Transverse colon (tissue), 4 donors: ENCODE data around the gene PPP2R2C. TPM values are rescaled to one million over a fixed set of nuclear protein-coding genes. Genes with fewer than 3 reads are reported as not detected.

Experiments
- DNase-seq: peaks from one replicate; pipeline ENCODE4 v3.0.0-alpha.2; 2019
- H3K27ac ChIP-seq, 4 donors: fragments of 200-600 bp; sonication (generic); 2 replicates each; pipeline ENCODE4 v1.5.1; 2016 to 2018; ENCODE audit warnings: inconsistent platforms in 4 of 4
- H3K27me3 ChIP-seq: fragments of 200-600 bp; sonication (generic); 2 replicates; pipeline ENCODE4 v1.5.1; 2017; ENCODE audit warnings: inconsistent platforms
- H3K36me3 ChIP-seq, 4 donors: fragments of 200-600 bp; sonication (generic); 2 replicates each; pipeline ENCODE4 v1.5.1; 2017 to 2019; ENCODE audit warnings: inconsistent platforms in 4 of 4
- H3K4me1 ChIP-seq, 4 donors: fragments of 200-600 bp; sonication (generic); 2 replicates each; pipeline ENCODE4 v1.5.1; 2017 to 2020; ENCODE audit warnings: inconsistent platforms in 4 of 4
- H3K4me3 ChIP-seq, 4 donors: fragments of 200-600 bp; sonication (generic); 1 replicate in 1 of 4; 2 replicates in 3 of 4; pipeline versions ENCODE4 v1.5.1 to v1.6.1; 2017 to 2019; ENCODE audit warnings: inconsistent platforms in 4 of 4
- H3K9me3 ChIP-seq, 2 donors: fragments of 200-600 bp; sonication (generic); 2 replicates each; pipeline ENCODE4 v1.5.1; 2017 to 2019; ENCODE audit warnings: inconsistent platforms in 2 of 2
- CTCF ChIP-seq, 5 experiments: fragments of 200-600 bp in 3 of 5; fragments of 450-650 bp in 2 of 5; sonication (generic) in 3 of 5; IDR thresholded peaks; 1 replicate in 2 of 5; 2 replicates in 3 of 5; pipeline ENCODE4 v1.5.1; 2016 to 2017; ENCODE audit warnings: antibody characterized with exemption in 5 of 5, inconsistent platforms in 3 of 5, mild to moderate bottlenecking in 2 of 5, moderate library complexity in 1 of 5
- EP300 ChIP-seq: sonication (generic); formaldehyde crosslinking; IDR thresholded peaks from one replicate; pipeline ENCODE4 v1.6.1; 2017; ENCODE audit warnings: antibody characterized with exemption, low read depth
- POLR2A ChIP-seq: fragments of 450-650 bp; IDR thresholded peaks from one replicate; pipeline ENCODE4 v1.6.1; 2016; ENCODE audit warnings: antibody characterized with exemption, mild to moderate bottlenecking, moderate library complexity
- POLR2AphosphoS5 ChIP-seq, 3 donors: sonication (generic); formaldehyde crosslinking; IDR thresholded peaks; one replicate each; pipeline ENCODE4 v1.6.1; 2016; ENCODE audit warnings: antibody characterized with exemption in 3 of 3
- WGBS, 2 donors: methylation state at CpG; one replicate each; pipeline ENCODE4 v1.1.5; 2018; ENCODE audit warnings: low coverage in 1 of 2; 5-methylcytosine and 5-hydroxymethylcytosine counted together
- in situ Hi-C, 4 donors: fragments of 200-750 bp; cut with MboI; loops; one replicate each; pipeline versions ENCODE4 v1.15.0 to v1.15.1; 2017; ENCODE audit warnings: low sequenced_read_pairs in 3 of 4, low pct_ligation_motif_present in 1 of 4, low pct_unique_long_range_greater_than_20kb in 1 of 4
- intact Hi-C: fragments of 100-400 bp; cut with DNase I; formaldehyde crosslinking; loops from one replicate; pipeline ENCODE4 v1.15.1; 2023; ENCODE audit warnings: low total_unique reads
- total RNA-seq, 4 donors: library from RNA; depleted of rRNA; stranded (reverse); fragments of >200 nt; gene quantifications; one replicate each; pipeline ENCODE4 v1.1.0, GENCODE V29; 2016

PPP2R2C gene
- total RNA-seq, 4 donors from 2014 or later = 0.27 to 8.8 (median 1.7) TPM

GRCh38 chr4:6447672-6448171 is 24.7 kb downstream of the PPP2R2C start:
- Histone ChIP-seq H3K4me1 (peaks cover 0 to 5% (median 0%) of the 10 kb centered on the region in 4 donors), H3K27ac (no peak overlapping the region), H3K4me3 (no peak overlapping the region), H3K36me3 (no peaks in the 10 kb centered on the region), H3K9me3 (no peaks in the 10 kb centered on the region), H3K27me3 (peaks cover 8% of the 10 kb centered on the region)
- in situ Hi-C loops = no loop called here
- 62 to 76% methylated on average over 2 to 22 of the region's 22 CpGs for WGBS, 2 donors
- no peak for DNase-seq
- TF ChIP-seq POLR2A = no peak
- TF ChIP-seq EP300 = no peak
- no peak for TF ChIP-seq POLR2AphosphoS5 (IDR thresholded peaks at IDR 0.05)
- no peak for TF ChIP-seq CTCF (IDR thresholded peaks at IDR 0.05)
- intact Hi-C loops = no loop called here

GRCh38 chr4:6446538-6447451 is 25.6 kb downstream of the PPP2R2C start:
- TF ChIP-seq POLR2AphosphoS5 (IDR thresholded peaks at IDR 0.05) (no peak), EP300 (no peak), POLR2A (no peak), CTCF (IDR thresholded peaks at IDR 0.05) (no peak)
- Histone ChIP-seq H3K27me3 (peaks cover 10% of the 10 kb centered on the region), H3K4me3 (no peak overlapping the region), H3K27ac (no peak overlapping the region), H3K4me1 (peaks cover 0 to 5% (median 0%) of the 10 kb centered on the region in 4 donors), H3K9me3 (no peaks in the 10 kb centered on the region), H3K36me3 (no peaks in the 10 kb centered on the region)
- intact Hi-C loops (no loop called here), in situ Hi-C loops (no loop called here)
- DNase-seq = no peak
- 55 to 62% methylated on average over 9 to 22 of the region's 22 CpGs for WGBS, 2 donors

- Histone ChIP-seq H3K4me3 (no peak overlapping the region), H3K27me3 (peaks cover 15% of the 10 kb centered on the region), H3K36me3 (no peaks in the 10 kb centered on the region), H3K9me3 (no peaks in the 10 kb centered on the region), H3K27ac (no peak overlapping the region), H3K4me1 (peaks cover 0 to 5% (median 0%) of the 10 kb centered on the region in 4 donors)
- no peak for TF ChIP-seq EP300
- no peak for TF ChIP-seq CTCF (IDR thresholded peaks at IDR 0.05)
- no peak for TF ChIP-seq POLR2AphosphoS5 (IDR thresholded peaks at IDR 0.05)
- no peak for TF ChIP-seq POLR2A
- 77% methylated on average over 13 to 14 of the region's 14 CpGs for WGBS, 2 donors
- in situ Hi-C loops (no loop called here), intact Hi-C loops (no loop called here)
- DNase-seq = no peak
Measured at GRCh38 chr4:6446130-6446482, 26.3 kb downstream of the PPP2R2C start.

GRCh38 chr4:6445403-6446129 is 26.8 kb downstream of the PPP2R2C start:
- intact Hi-C loops = no loop called here
- TF ChIP-seq POLR2A = no peak
- no peak for TF ChIP-seq EP300
- no peak for TF ChIP-seq CTCF (IDR thresholded peaks at IDR 0.05)
- no peak for TF ChIP-seq POLR2AphosphoS5 (IDR thresholded peaks at IDR 0.05)
- no peak overlapping the region for H3K4me3 ChIP-seq
- peaks cover 15% of the 10 kb centered on the region for H3K27me3 ChIP-seq
- no peak for DNase-seq
- peaks cover 0 to 5% (median 0%) of the 10 kb centered on the region in 4 donors for H3K4me1 ChIP-seq
- 76 to 79% methylated on average over 2 to 5 of the region's 5 CpGs for WGBS, 2 donors
- no peaks in the 10 kb centered on the region for H3K9me3 ChIP-seq
- in situ Hi-C loops = no loop called here
- no peaks in the 10 kb centered on the region for H3K36me3 ChIP-seq
- H3K27ac ChIP-seq = no peak overlapping the region
